HG02623 (cell line): ENCODE measurements around the gene KCNB1.

Experiments
- ATAC-seq: cut with Tn5 transposase; IDR thresholded peaks from one replicate; pipeline ENCODE4 v1.9.1; 2021; ENCODE audit warnings: moderate library complexity; ENCODE audit not compliant: unreplicated experiment

Gene KCNB1

DNA sequence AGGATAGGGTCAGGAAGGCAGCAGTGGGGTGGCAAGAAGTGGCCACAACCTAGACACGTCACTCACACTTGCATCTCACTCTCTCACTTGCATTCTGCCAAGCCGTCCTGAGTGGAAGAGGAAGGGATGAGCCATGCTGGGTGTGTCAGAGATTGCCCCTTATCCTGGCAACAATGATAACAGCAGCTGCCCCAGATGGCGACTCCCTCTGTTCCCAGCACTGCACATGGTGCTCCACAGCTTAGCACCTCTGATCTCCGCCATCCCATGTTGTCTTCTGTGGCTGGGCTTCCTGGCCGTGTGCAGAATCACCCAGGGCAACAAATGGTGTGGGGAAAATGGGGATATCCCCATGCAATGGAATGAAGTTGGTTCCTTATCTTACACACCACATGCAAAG, 11.1 kb downstream of the KCNB1 start:
- no peak for ATAC-seq

DNA sequence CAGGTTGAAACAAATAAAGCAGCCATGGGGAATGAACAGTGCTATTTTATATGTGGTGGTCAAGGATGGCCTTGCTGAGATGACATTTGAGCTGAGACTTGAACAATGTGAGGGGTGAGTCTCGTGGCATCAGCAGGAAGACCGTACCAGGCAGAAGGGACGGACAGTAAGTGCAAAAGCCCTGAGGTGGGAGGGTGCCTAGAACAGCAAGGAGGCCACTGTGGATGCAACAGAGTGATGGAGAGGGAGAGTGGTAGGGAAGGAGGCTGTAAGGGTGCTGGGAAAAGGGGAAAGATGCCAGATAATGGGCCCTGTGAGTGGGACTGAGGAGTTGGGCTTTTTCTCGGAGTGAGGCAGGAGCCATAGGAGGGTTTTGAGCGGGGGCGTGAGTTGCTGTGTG, 11.5 kb downstream of the KCNB1 start:
- no peak for ATAC-seq

DNA sequence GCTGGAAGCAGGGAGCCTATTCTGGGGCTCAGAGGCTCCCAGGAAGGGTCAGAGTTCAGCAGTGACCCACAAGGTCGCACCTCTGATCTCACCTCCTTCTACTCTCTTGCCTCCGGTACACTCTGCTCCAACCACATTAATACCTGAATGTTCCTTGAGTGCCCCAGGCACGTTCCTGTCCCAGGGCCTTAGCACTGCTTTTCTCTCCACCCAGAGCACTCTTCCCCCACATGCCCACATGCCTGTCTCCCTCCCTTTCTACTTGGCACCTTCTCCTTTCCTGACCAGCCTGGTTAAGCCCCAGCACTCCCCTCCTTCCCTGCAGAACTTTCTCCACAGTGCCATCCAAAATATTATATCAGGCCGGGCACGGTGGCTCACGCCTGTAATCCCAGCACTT, 13.4 kb downstream of the KCNB1 start:
- no peak for ATAC-seq

DNA sequence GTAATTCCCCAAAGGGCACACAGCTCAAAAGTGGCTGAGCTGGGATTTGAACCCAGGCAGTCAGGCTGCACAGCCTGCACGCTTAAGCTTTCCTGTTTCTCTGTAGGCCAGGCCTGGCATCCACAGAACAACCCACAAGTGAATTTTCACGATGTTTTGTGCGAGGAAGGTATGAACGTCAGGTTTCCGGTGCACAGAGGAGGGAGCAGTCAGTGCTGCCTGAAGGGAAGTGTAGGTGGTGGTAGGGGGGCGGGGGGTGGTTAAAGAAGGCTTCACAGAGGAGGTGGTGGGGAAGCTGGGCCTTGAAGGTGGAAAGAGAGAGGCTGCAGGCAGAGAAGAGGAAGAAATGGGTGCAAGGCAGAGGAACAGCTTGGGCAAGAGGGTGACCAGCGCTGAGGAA, 14.1 kb downstream of the KCNB1 start:
- no peak for ATAC-seq

DNA sequence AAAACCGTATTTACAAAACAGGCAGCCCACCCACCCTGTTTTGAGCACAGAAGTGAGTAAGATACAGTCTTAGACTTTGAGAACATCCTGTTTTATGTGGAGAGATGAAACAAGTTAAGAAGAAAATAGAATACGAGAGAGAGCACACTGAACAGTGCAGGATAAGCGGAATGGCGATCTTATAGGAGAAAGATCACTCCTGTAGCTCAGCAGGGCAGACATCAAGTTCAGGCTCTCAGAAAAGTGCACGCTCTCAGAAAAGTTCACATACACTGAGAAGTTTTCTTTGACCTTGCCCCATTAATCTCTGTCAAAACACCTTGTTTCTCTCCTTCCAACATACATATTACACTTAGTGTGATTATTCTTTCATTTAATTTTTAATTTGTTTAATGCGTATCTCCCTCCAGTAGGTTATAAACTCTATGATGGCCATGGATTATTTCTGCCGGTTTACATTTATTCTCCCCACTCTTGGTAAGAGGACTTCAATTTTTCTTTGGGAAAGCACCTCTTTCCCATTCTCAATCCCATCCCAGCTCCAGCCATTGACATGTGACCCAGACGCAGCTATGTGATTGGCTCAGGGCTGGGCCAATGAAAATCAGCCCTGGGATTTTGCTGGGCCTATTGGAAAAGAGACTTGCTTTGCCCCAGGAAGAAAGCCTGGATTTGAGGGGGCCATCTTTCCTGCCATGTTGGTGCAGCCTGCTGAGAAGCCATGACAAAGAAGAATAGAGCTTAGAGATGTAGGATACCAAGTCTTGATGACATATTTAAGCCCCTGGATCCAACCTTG, 16.2 kb downstream of the KCNB1 start:
- ATAC-seq = no peak

DNA sequence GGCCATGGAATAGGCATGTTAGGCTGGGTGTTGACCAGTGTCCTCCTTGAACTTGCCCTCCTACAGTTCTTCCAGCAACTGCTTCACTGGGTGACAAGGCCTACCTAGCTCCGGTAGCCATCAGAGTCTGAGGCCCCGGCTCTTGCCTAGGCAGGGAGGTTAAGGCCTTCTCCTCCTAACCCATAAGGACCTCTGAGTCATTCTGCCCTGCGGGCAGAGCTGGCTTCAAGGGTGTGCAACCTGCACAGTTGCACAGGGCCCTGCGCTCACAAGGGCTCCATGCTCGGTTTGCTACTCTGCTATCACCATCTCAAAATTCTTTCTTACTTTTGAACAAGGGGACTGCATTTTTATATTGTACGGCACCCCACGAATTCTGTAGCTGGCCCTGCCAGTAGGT, 17.9 kb downstream of the KCNB1 start:
- no peak for ATAC-seq

DNA sequence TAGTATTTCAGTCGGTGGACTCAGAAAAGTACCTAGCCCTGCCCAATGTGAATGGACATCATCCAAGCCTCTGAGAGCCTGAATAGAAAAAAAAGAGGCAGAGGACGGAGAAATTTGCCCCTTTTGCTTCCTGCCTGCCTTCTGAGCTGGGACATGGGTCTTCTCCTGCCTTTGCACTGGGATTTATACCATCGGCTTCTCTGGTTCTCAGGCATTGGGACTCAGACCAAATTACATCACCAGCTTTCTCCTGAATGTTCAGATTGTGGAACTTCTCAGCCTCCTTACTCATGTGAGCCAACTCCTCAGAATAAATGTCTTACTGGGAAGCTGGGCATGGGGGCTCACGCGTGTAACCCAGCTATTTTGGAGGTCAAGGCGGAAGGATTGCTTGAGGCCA, 19.8 kb downstream of the KCNB1 start:
- no peak for ATAC-seq

DNA sequence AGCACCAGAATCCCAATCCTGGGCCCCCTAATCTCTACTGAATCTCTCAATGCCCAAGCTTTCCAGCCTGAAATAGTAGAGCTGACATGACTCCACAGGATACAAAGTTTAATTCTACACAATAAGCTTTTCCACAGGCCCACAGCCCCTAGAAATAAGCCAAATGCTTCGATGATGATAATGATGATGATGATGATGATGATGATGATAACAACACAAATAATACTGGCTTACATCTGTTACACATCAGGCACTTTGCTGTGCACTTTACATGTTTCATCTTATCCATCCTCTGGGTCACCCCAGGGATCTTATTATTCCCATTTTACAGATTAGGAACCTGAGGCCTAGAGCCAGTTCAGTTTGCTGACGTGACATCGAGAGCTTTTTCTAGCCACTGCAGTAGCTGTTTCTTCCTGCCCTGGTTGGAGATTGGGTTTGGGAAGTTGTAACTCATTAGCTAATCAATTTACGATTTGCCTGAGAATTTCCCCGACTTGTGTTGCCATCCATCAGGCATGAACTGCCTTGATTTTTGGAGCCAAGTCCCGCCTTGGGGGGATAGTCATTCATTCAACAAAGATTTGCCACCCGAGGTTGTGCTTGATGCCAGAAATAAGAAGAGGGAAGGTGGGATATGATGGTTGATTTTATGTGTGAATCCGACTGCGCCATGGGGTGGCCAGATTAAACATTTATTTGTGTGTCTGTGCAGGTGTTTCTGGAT, 20.4 kb downstream of the KCNB1 start:
- no peak for ATAC-seq

DNA sequence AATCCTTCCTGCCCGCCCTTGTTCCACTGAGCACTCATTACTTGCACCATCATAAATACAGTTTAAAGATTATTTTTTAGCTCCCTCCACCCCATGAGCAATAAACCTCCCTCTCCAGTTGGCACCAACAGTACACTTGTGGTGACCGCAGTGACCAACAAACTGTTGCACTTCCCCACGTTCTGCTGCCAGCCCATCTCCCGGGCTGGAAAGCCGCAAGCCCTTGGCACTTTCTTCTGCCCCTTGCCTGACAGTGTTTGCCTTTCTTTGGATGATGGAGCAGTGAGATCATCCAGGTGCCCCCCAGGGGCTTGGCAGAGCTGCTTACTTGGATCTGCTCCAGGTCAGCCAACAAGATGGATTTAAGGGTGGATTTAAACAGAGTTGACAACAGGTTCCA, 21.6 kb downstream of the KCNB1 start:
- no peak for ATAC-seq

DNA sequence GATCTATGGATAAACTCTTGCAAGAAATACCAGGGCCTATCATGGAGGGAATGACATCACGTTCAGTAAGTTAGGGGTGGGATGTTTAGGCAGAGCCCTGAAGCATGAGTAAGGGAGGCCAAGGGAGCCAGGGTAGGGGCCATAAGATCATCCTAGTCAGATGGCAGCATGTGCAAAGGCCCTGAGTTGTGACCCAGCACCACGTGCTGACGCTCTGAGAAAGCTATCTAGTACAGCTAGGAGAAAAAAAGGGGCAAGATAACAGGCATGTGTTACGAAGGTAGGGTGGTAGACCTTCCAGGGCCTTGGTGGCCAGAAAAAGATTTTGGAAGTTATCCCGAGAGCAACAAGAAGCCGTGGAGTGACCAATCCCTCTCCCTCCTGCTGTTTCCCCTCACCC, 22.3 kb downstream of the KCNB1 start:
- ATAC-seq = no peak

DNA sequence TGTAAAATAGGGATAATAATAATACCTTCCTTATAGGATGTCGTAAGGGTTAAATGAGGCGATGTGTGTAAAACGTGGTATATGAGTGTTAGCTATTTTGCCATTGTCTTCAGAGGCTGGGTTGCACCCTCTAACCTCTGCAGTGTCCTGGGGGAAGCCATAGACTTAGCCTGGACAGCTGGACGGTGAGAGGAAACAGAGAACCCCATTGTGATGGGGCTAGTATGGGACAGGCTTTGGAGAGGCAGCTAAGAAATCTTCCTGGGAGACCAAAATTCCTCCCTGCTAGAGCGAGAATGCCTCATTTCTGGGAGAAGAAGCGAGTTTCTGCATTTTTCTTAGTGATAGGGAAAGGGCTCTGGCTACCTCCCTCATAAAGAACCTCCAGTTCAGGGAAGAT, 22.8 kb downstream of the KCNB1 start:
- no peak for ATAC-seq

DNA sequence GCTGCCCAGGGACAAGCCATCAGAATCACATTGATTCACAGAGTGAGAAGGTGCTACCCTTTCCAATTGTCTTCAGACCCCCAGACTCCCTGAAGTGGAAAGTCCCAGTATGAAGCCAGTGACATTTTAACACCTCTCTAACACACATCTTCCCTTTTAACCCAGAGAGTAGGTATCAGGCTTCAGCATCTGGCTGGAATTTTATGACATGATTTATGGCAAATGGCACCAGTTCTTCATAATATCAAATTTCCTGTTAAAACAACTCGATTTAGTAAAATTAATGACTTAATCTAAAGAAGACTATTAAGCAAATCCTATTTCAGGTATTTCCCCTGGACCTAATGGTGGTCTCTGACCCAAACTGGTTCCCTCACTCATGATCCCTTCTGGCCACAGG, 25.0 kb downstream of the KCNB1 start:
- no peak for ATAC-seq

DNA sequence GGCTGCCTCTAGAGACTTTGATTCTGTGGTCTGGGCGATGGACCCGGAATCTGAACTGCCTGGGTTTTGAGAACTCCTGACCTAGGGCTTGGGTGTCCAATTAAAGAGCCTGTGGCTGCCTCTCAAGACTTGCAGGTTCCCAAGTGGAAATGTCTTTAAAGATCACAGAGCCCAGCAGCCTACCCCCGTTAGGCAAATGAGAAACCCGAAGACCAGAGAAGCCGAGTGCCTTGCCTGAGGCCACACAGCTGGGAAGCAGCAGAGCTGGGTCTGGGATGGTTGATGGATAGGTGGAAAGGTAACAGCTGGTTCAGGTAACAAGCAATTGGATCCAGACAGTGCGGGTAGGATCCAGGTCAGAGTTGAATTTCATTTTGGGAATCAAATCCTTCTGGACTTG, 25.8 kb downstream of the KCNB1 start:
- no peak for ATAC-seq

DNA sequence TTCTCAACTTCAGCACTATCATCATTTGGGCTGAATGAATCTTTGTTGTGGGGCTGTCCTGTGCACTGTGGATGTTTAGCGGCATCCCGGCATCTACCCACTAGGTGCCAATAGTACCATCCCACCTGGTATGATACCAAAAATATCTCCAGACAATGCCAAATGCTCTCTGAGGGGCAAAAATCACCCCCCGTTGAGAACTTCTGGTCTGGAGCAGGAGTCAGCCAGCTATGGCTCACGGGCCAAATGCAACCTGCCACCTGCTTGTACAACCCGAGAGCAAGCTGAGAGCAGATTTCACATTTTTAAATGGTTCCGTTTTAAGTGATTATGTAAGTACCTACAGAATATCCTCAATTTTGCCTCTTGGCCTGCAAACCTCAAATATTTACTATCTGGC, 26.8 kb downstream of the KCNB1 start:
- ATAC-seq = no peak

DNA sequence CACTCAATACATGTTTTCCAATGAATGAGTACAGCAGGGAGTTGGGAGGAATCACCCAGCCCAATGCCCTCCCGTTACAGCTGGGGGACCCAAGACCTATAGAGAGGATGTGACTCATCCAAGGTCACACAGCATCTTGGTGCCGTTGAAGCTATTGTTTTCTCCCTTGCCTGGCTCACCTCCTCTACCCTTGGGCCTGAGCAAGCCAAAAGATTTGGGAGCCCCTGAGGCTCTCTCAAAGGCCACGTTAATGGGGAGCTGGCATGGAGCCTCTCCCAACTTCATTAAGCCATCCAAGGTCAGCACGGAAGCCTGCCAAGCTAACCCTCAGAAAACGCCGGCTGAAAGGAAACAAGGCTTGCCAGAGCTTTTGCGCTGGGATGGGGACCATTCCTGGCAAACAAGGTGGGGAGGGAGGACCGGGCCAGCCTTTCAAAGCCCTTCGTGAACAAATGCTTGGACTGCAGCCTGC, 30.4 kb downstream of the KCNB1 start:
- ATAC-seq = no peak

DNA sequence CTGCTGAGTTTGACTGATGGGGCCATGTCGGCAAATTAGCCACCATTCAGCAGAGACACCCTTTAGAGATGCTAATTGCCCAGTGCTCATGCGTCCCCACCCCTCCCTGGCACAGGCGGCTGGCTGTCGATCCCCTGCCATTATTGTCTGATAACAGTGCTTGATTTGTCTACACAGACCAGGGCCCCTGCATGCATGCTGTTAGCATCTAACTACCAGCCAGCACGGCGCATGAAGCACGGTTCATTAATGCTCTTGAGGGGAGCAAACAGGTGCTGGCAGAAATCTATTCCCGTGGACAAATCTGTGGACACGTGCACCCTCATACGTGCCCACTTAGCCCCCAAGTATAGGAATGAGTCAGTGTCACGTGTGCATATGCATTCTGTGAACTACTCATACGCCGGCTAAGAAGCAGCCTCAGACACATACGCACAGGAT, 32.2 kb downstream of the KCNB1 start:
- no peak for ATAC-seq

DNA sequence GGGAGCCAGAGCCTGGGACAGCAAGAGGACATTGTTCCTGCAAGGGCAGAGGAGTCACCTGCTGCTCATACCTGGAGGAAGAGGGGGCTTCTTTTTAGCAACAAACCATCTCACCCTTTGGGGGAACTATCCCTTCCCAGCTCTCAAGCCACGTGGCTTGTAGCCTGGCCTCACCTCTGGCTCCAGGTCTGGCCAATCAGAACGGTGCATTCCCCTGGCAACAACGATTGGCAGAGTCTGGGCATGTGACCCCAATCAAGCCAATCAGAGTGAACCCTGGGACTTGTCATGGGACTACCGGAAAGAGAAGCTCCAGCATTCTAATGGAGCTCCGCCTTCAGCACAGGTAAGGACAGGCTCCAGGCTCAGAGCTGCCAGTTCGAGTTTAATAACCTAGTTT, 33.6 kb downstream of the KCNB1 start:
- ATAC-seq = no peak

DNA sequence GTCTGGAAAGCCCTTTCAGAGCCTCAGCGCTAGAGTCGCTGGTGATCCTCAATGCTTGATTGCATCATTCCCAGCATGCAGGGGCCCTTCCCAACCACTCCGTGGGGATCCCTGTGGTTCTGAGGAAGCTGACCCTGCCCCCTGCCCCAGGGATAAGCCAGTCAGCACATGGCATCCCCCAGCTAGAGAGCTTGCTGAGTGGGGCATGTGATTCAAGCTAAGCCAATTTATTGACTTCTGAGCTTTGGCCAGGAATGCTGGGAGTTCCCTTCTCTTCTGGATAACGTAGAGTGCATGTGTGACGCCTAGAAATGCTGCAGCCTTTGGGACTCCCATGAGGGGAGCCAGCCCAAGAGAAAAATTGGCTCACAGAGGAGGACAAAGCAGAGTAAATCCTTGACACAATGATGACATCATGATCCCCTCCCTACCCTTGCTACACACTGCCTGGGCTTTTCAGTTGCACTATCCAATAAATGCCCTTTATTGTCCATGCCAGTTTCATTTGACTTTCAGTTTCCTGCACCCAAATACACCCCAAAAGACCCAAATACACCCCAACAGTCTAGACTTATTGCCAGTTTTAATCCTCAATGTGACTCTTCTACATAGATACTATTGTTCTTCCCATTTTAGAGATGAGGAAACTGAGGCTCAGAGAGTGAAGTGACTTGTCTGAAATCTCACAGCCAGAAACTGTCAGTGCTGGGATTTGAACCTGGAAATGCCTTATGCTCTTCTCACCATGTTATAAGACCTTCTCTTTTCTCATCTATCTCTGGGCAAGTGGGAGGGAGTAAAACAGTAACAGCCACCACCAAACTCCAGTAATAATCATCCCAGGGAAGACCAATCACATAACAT, 34.3 kb downstream of the KCNB1 start:
- ATAC-seq = no peak

DNA sequence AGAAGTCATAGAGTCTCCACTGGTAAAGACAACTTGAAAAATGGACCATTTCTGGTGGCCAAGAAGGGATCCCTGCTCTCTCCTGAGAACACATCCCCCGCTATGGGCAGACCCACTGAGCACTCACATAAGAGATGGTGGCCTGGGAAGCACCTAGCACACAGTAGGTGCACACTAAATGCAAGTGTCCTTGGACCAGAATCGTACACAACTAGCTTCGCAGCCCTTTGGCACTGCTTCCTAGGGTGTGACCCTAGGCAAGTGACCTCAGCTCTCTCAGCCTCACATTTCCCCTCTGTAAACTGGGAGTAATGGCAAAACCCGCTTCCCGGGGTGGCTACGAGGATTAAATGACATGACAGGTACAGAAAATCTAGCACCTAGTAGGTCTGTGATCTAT, 35.1 kb downstream of the KCNB1 start:
- no peak for ATAC-seq

DNA sequence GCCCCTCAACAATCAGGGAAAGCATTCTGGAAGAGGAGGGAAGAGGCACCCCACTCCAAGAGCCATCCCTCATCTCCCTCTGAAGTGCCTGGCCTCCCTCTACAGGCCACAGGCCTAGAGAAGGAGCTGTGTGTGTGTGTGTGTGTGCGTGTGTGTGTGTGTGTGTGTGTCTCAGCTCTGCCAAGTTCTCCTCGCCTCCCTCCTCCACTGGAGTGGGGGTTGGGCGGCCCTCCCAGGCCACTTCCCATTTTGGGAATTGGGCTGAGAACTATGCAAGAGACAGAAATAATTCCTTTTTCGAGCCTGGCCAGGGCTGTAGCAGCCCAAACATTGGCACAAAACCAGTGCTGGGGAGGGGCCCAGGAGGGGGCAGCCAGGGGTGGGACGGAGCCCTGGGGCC, 35.7 kb downstream of the KCNB1 start:
- ATAC-seq = no peak

DNA sequence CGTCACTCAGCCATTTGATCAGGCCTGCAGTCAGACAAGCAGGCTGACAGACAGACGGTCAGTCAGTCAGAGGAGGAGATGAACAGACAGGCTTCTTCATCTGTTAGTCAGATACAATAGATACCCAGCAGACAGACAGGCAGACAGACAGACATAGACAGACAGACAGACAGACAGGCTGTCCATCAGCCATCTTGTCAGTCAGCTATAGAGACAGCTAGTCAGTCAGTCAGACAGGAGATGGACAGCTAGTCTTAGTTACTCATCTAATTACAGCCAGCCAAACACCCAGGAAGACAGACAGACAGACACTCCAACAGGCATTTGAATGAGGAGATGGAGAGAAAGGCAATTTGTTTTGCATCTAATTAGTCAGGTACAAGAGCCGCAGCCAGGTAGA, 36.4 kb downstream of the KCNB1 start:
- ATAC-seq = no peak

DNA sequence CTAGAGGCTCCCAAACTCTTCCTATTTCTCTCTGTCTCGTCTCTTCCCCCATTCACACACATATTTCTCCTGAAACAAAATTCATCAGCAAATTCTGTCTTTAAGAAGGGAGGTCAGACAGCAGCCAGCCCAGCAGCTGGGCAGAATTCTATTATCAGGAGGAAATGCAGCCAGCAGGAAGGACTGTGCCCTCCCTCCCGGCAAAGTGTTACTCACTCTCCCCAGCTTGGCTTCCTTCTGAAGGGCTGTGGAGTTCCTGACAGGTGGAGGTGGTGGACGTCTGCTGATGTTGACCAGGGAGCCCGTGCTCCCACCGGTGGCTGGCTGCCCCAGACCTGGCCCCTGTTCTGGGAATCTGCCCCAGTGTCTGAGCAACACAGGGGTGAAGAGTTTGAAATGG, 37.3 kb downstream of the KCNB1 start:
- no peak for ATAC-seq
